ENCODE data around the gene VSNL1. TPM values are rescaled to one million over a fixed set of nuclear protein-coding genes. Genes with fewer than 3 reads are reported as not detected.

The VSNL1 gene
- polyA plus RNA-seq, 3 donors = not detected

DNA sequence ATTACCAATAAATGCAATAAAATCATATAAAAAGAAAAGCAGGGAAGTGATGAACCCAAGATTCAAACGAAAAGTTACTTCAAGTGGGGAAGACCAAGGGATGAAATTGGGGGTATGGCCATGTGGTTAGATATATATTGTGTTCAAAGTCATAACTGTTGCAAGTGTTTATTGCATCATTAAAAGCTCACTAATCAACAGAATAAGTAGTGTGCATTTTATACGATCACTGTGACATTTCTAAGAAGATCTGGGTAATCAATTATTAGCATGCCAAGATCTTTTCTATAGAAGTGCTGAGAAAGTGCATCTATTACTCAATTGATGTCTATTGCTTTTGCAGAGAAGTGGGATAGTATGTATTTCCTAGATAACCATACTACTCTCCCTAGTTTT is 52.9 kb downstream of the VSNL1 start:
- H3K36me3 ChIP-seq (replicated peaks in 1 of 2; ENCODE audit: control insufficient read depth in 1 of 2, insufficient read depth in 2 of 2, low read length in 2 of 2) = no peaks in the 10 kb centered on the region
- no peak for DNase-seq
- no CpG with 5 or more reads among the region's 2 CpGs for WGBS (ENCODE audit: insufficient coverage)
- H3K4me3 ChIP-seq (replicated peaks in 1 of 3; ENCODE audit: low read depth in 2 of 3, low read length in 3 of 3) = no peak overlapping the region
- no peak overlapping the region for H3K4me2 ChIP-seq (replicated peaks; ENCODE audit: extremely low read depth, low read length, poor library complexity, severe bottlenecking)
- H3K4me1 Mint-ChIP-seq = no peaks in the 10 kb centered on the region
- no peaks in the 10 kb centered on the region for H3K9me3 ChIP-seq (replicated peaks in 1 of 2; ENCODE audit: control insufficient read depth in 1 of 2, insufficient read depth in 1 of 2, low read length in 2 of 2)
- peaks cover 0 to 2% (median 0%) of the 10 kb centered on the region in 7 donors for H3K9me3 Mint-ChIP-seq
- no peaks in the 10 kb centered on the region for H3K4me1 ChIP-seq (ENCODE audit: control insufficient read depth in 1 of 2, insufficient read depth in 2 of 2, low read length in 2 of 2)
- H4K20me1 ChIP-seq (ENCODE audit: insufficient read depth, low read length) = no peaks in the 10 kb centered on the region
- H2AFZ ChIP-seq (ENCODE audit: insufficient read depth, low read depth, low read length, poor library complexity, severe bottlenecking) = no peak overlapping the region
- H3K36me3 Mint-ChIP-seq = no peaks in the 10 kb centered on the region
- no peak overlapping the region for H3K9ac ChIP-seq (ENCODE audit: insufficient read depth, low read length, poor library complexity, severe bottlenecking)
- no peak overlapping the region for H3K27ac ChIP-seq (ENCODE audit: low read depth in 1 of 2, low read length in 2 of 2)
- H3K4me3 Mint-ChIP-seq = no peak overlapping the region
- peaks cover 0 to 3% (median 2%) of the 10 kb centered on the region in 3 donors for H3K27me3 Mint-ChIP-seq (ENCODE audit: low read depth in 3 of 3)
- no peak overlapping the region for H3K27ac Mint-ChIP-seq
- H3K79me2 ChIP-seq (ENCODE audit: insufficient read depth, low read length) = no peaks in the 10 kb centered on the region
- intact Hi-C loops (cut with micrococcal nuclease) = no loop called here
- TF ChIP-seq, protein P1, sequence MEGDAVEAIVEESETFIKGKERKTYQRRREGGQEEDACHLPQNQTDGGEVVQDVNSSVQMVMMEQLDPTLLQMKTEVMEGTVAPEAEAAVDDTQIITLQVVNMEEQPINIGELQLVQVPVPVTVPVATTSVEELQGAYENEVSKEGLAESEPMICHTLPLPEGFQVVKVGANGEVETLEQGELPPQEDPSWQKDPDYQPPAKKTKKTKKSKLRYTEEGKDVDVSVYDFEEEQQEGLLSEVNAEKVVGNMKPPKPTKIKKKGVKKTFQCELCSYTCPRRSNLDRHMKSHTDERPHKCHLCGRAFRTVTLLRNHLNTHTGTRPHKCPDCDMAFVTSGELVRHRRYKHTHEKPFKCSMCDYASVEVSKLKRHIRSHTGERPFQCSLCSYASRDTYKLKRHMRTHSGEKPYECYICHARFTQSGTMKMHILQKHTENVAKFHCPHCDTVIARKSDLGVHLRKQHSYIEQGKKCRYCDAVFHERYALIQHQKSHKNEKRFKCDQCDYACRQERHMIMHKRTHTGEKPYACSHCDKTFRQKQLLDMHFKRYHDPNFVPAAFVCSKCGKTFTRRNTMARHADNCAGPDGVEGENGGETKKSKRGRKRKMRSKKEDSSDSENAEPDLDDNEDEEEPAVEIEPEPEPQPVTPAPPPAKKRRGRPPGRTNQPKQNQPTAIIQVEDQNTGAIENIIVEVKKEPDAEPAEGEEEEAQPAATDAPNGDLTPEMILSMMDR (IDR thresholded peaks at IDR 0.05) = no peak
- H3K27me3 ChIP-seq (ENCODE audit: control insufficient read depth in 2 of 2, insufficient read depth in 2 of 2, low read length in 2 of 2) = no peaks in the 10 kb centered on the region

- no peak overlapping the region for H3K4me2 ChIP-seq (replicated peaks; ENCODE audit: extremely low read depth, low read length, poor library complexity, severe bottlenecking)
- no peak for DNase-seq
- H3K36me3 ChIP-seq (replicated peaks in 1 of 2; ENCODE audit: control insufficient read depth in 1 of 2, insufficient read depth in 2 of 2, low read length in 2 of 2) = no peaks in the 10 kb centered on the region
- no peak overlapping the region for H3K27ac ChIP-seq (ENCODE audit: low read depth in 1 of 2, low read length in 2 of 2)
- no peaks in the 10 kb centered on the region for H3K27me3 ChIP-seq (ENCODE audit: control insufficient read depth in 2 of 2, insufficient read depth in 2 of 2, low read length in 2 of 2)
- H4K20me1 ChIP-seq (ENCODE audit: insufficient read depth, low read length) = no peaks in the 10 kb centered on the region
- no peaks in the 10 kb centered on the region for H3K79me2 ChIP-seq (ENCODE audit: insufficient read depth, low read length)
- Mint-ChIP-seq H3K4me1 (no peaks in the 10 kb centered on the region), H3K9me3 (peaks cover 0 to 2% (median 0%) of the 10 kb centered on the region in 7 donors), H3K4me3 (no peak overlapping the region), H3K27ac (no peak overlapping the region), H3K36me3 (no peaks in the 10 kb centered on the region), H3K27me3 (ENCODE audit: low read depth in 3 of 3) (peaks cover 0 to 3% (median 0%) of the 10 kb centered on the region in 3 donors)
- no peaks in the 10 kb centered on the region for H3K9me3 ChIP-seq (replicated peaks in 1 of 2; ENCODE audit: control insufficient read depth in 1 of 2, insufficient read depth in 1 of 2, low read length in 2 of 2)
- TF ChIP-seq, protein P1 (IDR thresholded peaks at IDR 0.05) = no peak
- intact Hi-C loops (cut with micrococcal nuclease) = no loop called here
- no peak overlapping the region for H3K9ac ChIP-seq (ENCODE audit: insufficient read depth, low read length, poor library complexity, severe bottlenecking)
- 100% methylated on average over 1 of the region's 6 CpGs for WGBS (ENCODE audit: insufficient coverage)
- H2AFZ ChIP-seq (ENCODE audit: insufficient read depth, low read depth, low read length, poor library complexity, severe bottlenecking) = no peak overlapping the region
- no peak overlapping the region for H3K4me3 ChIP-seq (replicated peaks in 1 of 3; ENCODE audit: low read depth in 2 of 3, low read length in 3 of 3)
- no peaks in the 10 kb centered on the region for H3K4me1 ChIP-seq (ENCODE audit: control insufficient read depth in 1 of 2, insufficient read depth in 2 of 2, low read length in 2 of 2)
These were observed 53.5 kb downstream of the VSNL1 start for GRCh38 chr2:17593841-17594491.
